Gastrocnemius medialis (tissue), 4 donors: ENCODE measurements around the gene TSHR. TPM values are rescaled to one million over a fixed set of nuclear protein-coding genes. Genes with fewer than 3 reads are reported as not detected.

ENCODE experiments used
- ATAC-seq, 2 donors: fragments of 150-250 bp; one replicate each; pipeline ENCODE4 v1.9.1; 2016
- DNase-seq, 2 donors: peaks; one replicate each; pipeline ENCODE4 v3.0.0-alpha.2; 2019
- H3K27ac ChIP-seq, 4 donors: fragments of 200-600 bp; sonication (generic); 1 replicate in 1 of 4; 2 replicates in 3 of 4; pipeline ENCODE4 v1.5.1; 2016 to 2018; ENCODE audit warnings: mild to moderate bottlenecking in 2 of 4, moderate library complexity in 1 of 4
- H3K27me3 ChIP-seq, 3 donors: fragments of 200-600 bp; sonication (generic) in 2 of 3; 1 replicate in 1 of 3; 2 replicates in 2 of 3; pipeline versions ENCODE4 v1.5.1 to v1.6.0; 2016 to 2019; ENCODE audit warnings: mild to moderate bottlenecking in 1 of 3, moderate library complexity in 1 of 3
- H3K36me3 ChIP-seq, 2 donors: fragments of 200-600 bp; sonication (generic) in 1 of 2; one replicate each; pipeline ENCODE4 v1.5.1; 2017 to 2018
- H3K4me1 ChIP-seq, 2 donors: fragments of 200-600 bp; sonication (generic) in 1 of 2; one replicate each; pipeline ENCODE4 v1.5.1; 2016 to 2017; ENCODE audit warnings: mild to moderate bottlenecking in 2 of 2
- H3K4me3 ChIP-seq, 4 donors: fragments of 200-600 bp; sonication (generic) in 3 of 4; 1 replicate in 1 of 4; 2 replicates in 3 of 4; pipeline ENCODE4 v1.5.1; 2016 to 2019; ENCODE audit warnings: mild to moderate bottlenecking in 2 of 4
- H3K9me3 ChIP-seq, 3 donors: fragments of 200-600 bp; sonication (generic) in 2 of 3; 1 replicate in 1 of 3; 2 replicates in 2 of 3; pipeline ENCODE4 v1.5.1; 2016 to 2019
- POLR2A ChIP-seq, 2 donors: fragments of 450-650 bp; IDR thresholded peaks; one replicate each; pipeline ENCODE4 v1.6.1; 2017; ENCODE audit warnings: antibody characterized with exemption in 2 of 2, mild to moderate bottlenecking in 2 of 2, moderate library complexity in 2 of 2
- in situ Hi-C, 4 donors: fragments of 200-750 bp; cut with MboI; loops; one replicate each; pipeline versions ENCODE4 v1.15.0 to v1.8.0; 2017; ENCODE audit warnings: low sequenced_read_pairs in 4 of 4
- intact Hi-C: fragments of 100-400 bp; cut with DNase I; formaldehyde crosslinking; loops from one replicate; pipeline ENCODE4 v1.15.1; 2023; ENCODE audit warnings: low total_unique reads
- total RNA-seq, 4 donors: library from RNA; depleted of rRNA; stranded (reverse); fragments of >200 nt; gene quantifications; one replicate each; pipeline versions ENCODE4 v1.1.0 to v1.2.3, GENCODE V29; 2016
- TF ChIP-seq, protein P1 (sequence below), 5 experiments: fragments of 450-650 bp in 3 of 5; fragments of 200-600 bp in 2 of 5; sonication (generic) in 2 of 5; IDR thresholded peaks in 4 of 5; conservative IDR thresholded peaks in 1 of 5; 1 replicate in 4 of 5; 2 replicates in 1 of 5; pipeline ENCODE4 v1.5.1; 2016 to 2019; ENCODE audit warnings: antibody characterized with exemption in 5 of 5, mild to moderate bottlenecking in 3 of 5, moderate library complexity in 3 of 5

TSHR gene
- total RNA-seq, 4 donors from 2014 or later: not detected

DNA sequence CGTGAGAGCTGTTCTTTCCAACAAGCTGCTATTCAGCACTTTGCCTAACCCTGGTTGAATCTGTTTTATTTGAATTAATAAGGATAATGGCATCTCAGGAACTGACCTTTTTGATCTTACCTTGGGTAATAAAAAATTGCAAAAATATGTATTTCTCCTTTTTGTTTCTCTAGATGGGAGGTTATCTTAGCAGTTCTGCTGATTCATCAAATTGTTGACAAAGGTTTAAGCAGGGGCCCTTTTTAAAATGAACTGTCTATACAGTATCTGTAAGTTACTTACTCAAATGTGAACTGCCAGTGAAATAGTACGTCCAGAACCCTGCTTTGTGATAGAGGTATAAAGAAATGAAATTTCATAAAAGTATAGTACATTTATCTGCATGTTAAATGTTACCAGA lies 681 bp downstream of the TSHR start:
- TF ChIP-seq, protein P1, sequence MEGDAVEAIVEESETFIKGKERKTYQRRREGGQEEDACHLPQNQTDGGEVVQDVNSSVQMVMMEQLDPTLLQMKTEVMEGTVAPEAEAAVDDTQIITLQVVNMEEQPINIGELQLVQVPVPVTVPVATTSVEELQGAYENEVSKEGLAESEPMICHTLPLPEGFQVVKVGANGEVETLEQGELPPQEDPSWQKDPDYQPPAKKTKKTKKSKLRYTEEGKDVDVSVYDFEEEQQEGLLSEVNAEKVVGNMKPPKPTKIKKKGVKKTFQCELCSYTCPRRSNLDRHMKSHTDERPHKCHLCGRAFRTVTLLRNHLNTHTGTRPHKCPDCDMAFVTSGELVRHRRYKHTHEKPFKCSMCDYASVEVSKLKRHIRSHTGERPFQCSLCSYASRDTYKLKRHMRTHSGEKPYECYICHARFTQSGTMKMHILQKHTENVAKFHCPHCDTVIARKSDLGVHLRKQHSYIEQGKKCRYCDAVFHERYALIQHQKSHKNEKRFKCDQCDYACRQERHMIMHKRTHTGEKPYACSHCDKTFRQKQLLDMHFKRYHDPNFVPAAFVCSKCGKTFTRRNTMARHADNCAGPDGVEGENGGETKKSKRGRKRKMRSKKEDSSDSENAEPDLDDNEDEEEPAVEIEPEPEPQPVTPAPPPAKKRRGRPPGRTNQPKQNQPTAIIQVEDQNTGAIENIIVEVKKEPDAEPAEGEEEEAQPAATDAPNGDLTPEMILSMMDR (IDR thresholded peaks at IDR 0.05 in 4 of 5, conservative IDR thresholded peaks at IDR 0.05 in 1 of 5): no peak
- no peak for TF ChIP-seq POLR2A (IDR thresholded peaks at IDR 0.05)
- H3K27me3 ChIP-seq: no peaks in the 10 kb centered on the region
- H3K4me1 ChIP-seq: peaks cover 0 to 7% of the 10 kb centered on the region in 2 donors
- DNase-seq (no peak), ATAC-seq (no peak)
- in situ Hi-C loops: no loop called here
- intact Hi-C loops: no loop called here
- no peak overlapping the region for H3K4me3 ChIP-seq
- no peak overlapping the region for H3K27ac ChIP-seq
- H3K9me3 ChIP-seq: no peaks in the 10 kb centered on the region
- no peaks in the 10 kb centered on the region for H3K36me3 ChIP-seq

- in situ Hi-C loops (no loop called here), intact Hi-C loops (no loop called here)
- H3K36me3 ChIP-seq: no peaks in the 10 kb centered on the region
- H3K4me3 ChIP-seq: no peak overlapping the region
- TF ChIP-seq POLR2A (IDR thresholded peaks at IDR 0.05): no peak
- TF ChIP-seq, protein P1 (IDR thresholded peaks at IDR 0.05 in 4 of 5, conservative IDR thresholded peaks at IDR 0.05 in 1 of 5): no peak
- peaks cover 0 to 7% of the 10 kb centered on the region in 2 donors for H3K4me1 ChIP-seq
- DNase-seq (no peak), ATAC-seq (no peak)
- H3K27ac ChIP-seq: no peak overlapping the region
- H3K9me3 ChIP-seq: no peaks in the 10 kb centered on the region
- H3K27me3 ChIP-seq: no peaks in the 10 kb centered on the region
Measured at GRCh38 chr14:80956922-80957321, 1.5 kb downstream of the TSHR start.

GRCh38 chr14:80957613-80958012 lies 2.2 kb downstream of the TSHR start:
- in situ Hi-C loops: no loop called here
- intact Hi-C loops: no loop called here
- no peak for ATAC-seq
- TF ChIP-seq POLR2A (IDR thresholded peaks at IDR 0.05): no peak
- TF ChIP-seq, protein P1 (IDR thresholded peaks at IDR 0.05 in 4 of 5, conservative IDR thresholded peaks at IDR 0.05 in 1 of 5): no peak
- Histone ChIP-seq H3K4me3 (no peak overlapping the region), H3K4me1 (peaks cover 0 to 7% of the 10 kb centered on the region in 2 donors), H3K36me3 (no peaks in the 10 kb centered on the region), H3K27ac (no peak overlapping the region), H3K27me3 (no peaks in the 10 kb centered on the region), H3K9me3 (no peaks in the 10 kb centered on the region)
- no peak for DNase-seq

GRCh38 chr14:80958226-80958625 lies 2.8 kb downstream of the TSHR start:
- H3K4me3 ChIP-seq: no peak overlapping the region
- no peaks in the 10 kb centered on the region for H3K9me3 ChIP-seq
- no peak for DNase-seq
- H3K27me3 ChIP-seq: no peaks in the 10 kb centered on the region
- no peak overlapping the region for H3K27ac ChIP-seq
- no peak for ATAC-seq
- in situ Hi-C loops (no loop called here), intact Hi-C loops (no loop called here)
- no peaks in the 10 kb centered on the region for H3K36me3 ChIP-seq
- H3K4me1 ChIP-seq: peaks cover 0 to 7% of the 10 kb centered on the region in 2 donors
- TF ChIP-seq, protein P1 (IDR thresholded peaks at IDR 0.05 in 4 of 5, conservative IDR thresholded peaks at IDR 0.05 in 1 of 5): no peak
- TF ChIP-seq POLR2A (IDR thresholded peaks at IDR 0.05): no peak

- intact Hi-C loops (no loop called here), in situ Hi-C loops (no loop called here)
- Histone ChIP-seq H3K27me3 (no peaks in the 10 kb centered on the region), H3K27ac (no peak overlapping the region), H3K36me3 (no peaks in the 10 kb centered on the region), H3K4me1 (peaks cover 0 to 7% of the 10 kb centered on the region in 2 donors), H3K4me3 (no peak overlapping the region), H3K9me3 (no peaks in the 10 kb centered on the region)
- no peak for ATAC-seq
- TF ChIP-seq, protein P1 (IDR thresholded peaks at IDR 0.05 in 4 of 5, conservative IDR thresholded peaks at IDR 0.05 in 1 of 5): no peak
- no peak for TF ChIP-seq POLR2A (IDR thresholded peaks at IDR 0.05)
- DNase-seq: no peak
Measured at GRCh38 chr14:80958939-80959338, 3.5 kb downstream of the TSHR start.
